ENCODE measurements around the gene SDHAF2. TPM values are rescaled to one million over a fixed set of nuclear protein-coding genes. Genes with fewer than 3 reads are reported as not detected.
"Not testable (repeated sequence)": the region's sequence is repeated elsewhere in the genome, so short reads cannot be mapped to it uniquely, and the experiment has no call there.

SDHAF2 gene
- total RNA-seq, 1 donor, result 60.6 TPM

- DNase-seq (ENCODE audit: low read depth in 2 of 3, low spot score in 2 of 3), result no peak
Measured at GRCh38 chr11:61474013-61474643, 44.2 kb downstream of the SDHAF2 start.

DNA sequence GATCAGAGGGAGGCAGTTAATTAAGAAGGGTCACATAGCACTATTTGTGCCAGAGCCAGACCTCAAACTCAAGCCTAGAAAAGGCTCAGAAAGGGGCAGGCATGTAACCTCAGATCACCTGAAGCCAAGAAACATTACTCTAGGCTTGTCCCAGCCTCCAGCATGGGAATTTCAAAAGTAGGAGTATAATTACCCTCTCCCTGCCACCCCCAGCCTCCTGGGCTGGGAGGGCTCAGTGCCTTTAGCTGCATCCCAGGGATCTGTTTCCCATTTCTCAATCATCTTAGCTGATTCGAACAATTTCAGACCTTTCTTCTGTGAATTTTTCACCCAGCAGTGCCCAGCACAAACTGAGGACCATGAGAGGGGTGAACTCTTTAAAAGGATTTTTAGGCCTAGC is 45.5 kb downstream of the SDHAF2 start:
- no peak for DNase-seq (ENCODE audit: low read depth in 2 of 3, low spot score in 2 of 3)

DNA sequence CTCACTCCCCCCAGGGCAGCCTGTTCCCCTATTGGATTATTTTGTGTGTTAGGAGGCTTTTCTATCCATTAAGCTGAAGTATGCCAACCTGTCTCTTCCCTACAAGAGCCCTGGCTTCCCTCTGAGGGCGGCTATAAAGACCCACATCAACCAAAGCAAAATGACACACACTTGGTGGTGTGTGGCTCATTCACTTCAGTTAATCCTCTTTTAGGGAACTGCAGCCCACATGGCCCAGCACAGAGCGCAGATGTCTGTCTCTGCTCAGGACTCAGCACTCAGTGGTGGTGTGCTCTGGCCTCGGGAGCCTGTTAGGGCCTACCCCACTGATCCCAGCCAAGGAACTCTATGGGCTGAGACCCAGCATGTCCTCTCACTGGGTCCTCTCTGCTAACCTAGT is 46.4 kb downstream of the SDHAF2 start:
- no peak for DNase-seq (ENCODE audit: low read depth in 2 of 3, low spot score in 2 of 3)

DNA sequence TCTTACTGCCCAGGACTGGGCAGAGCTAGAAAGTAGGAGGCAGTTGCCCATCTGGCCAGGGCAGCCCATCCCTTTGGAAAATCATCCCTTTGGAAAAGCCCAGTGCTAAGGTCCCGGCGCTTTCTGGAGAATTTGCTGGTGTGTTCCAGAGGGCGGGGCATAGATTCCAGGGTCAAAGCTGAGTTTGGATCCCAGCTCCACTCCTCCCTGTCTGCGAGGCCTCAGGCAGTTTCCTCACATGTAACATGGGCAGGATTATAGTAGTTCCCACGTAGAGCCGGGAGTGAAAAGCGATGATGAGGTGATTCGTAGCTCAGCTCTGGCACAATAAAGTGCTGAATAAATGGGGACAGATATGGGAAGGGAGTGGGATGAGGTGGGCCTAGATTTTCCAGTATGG is 47.2 kb downstream of the SDHAF2 start:
- no peak for DNase-seq (ENCODE audit: low read depth in 2 of 3, low spot score in 2 of 3)

DNA sequence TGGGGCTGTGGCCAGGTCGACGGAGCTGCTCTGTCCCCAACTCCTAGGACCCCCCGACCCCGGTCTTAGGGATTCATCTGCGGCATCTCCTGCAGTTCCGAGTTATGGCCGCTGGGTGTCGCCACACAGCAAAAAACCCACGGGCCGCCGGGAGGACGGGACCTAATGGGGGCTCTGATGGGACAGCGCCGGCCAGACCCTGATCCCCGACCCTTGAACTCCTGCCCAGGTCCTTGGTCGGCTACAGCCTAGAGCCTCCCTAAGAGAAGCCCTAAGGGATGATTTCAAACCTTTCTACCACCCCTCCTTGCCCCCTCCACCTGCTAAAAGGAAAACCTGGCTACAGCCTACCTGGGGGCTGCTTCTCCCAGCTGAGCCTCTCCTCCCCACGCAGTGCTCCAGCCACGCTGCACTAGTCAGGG is 47.8 kb downstream of the SDHAF2 start:
- peak; percentile 27 to 58 (median 34) for DNase-seq (ENCODE audit: low read depth in 2 of 3, low spot score in 2 of 3)

- DNase-seq (ENCODE audit: low read depth in 2 of 3, low spot score in 2 of 3), result not testable (repeated sequence)
Measured at GRCh38 chr11:61479360-61480058, 49.6 kb downstream of the SDHAF2 start.

GRCh38 chr11:61480261-61480993 is 50.5 kb downstream of the SDHAF2 start:
- no peak for DNase-seq (ENCODE audit: low read depth in 2 of 3, low spot score in 2 of 3)

GRCh38 chr11:61480994-61481335 is 51.0 kb downstream of the SDHAF2 start:
- peak in 2 of 3 donors; percentile 12 to 28 for DNase-seq (ENCODE audit: low read depth in 2 of 3, low spot score in 2 of 3)

- no peak for DNase-seq (ENCODE audit: low read depth in 2 of 3, low spot score in 2 of 3)
Measured at GRCh38 chr11:61481806-61482205, 51.9 kb downstream of the SDHAF2 start.

GRCh38 chr11:61482513-61482912 is 52.6 kb downstream of the SDHAF2 start:
- no peak for DNase-seq (ENCODE audit: low read depth in 2 of 3, low spot score in 2 of 3)

DNA sequence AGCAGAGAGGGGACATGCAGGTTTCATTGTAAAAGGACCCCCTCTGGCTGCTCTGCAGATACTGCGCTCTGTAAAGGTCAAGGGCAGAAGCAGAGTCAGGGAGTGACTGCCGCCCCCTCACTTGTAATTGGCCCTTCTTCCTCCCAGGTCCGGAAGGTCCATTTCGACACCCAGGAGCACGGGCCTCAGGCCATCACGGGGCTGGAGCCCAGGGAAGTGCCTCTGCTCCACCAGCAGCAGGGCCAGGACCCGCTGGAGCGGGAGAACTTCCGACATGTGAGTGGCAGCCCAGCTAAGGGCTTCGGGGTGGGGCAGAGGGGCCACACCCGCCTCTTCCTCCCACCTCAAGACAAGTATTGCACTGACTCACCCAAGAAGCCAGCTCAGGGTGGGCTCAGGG is 54.6 kb downstream of the SDHAF2 start:
- DNase-seq (ENCODE audit: low read depth in 2 of 3, low spot score in 2 of 3), result no peak

- DNase-seq (ENCODE audit: low read depth in 2 of 3, low spot score in 2 of 3), result no peak
Measured at GRCh38 chr11:61485080-61485479, 55.2 kb downstream of the SDHAF2 start.

- DNase-seq (ENCODE audit: low read depth in 2 of 3, low spot score in 2 of 3), result no peak
Measured at GRCh38 chr11:61486011-61486620, 56.2 kb downstream of the SDHAF2 start.

- DNase-seq (ENCODE audit: low read depth in 2 of 3, low spot score in 2 of 3), result no peak
Measured at GRCh38 chr11:61486779-61487178, 56.9 kb downstream of the SDHAF2 start.

GRCh38 chr11:61487342-61488025 is 57.6 kb downstream of the SDHAF2 start:
- DNase-seq (ENCODE audit: low read depth in 2 of 3, low spot score in 2 of 3), result no peak

DNA sequence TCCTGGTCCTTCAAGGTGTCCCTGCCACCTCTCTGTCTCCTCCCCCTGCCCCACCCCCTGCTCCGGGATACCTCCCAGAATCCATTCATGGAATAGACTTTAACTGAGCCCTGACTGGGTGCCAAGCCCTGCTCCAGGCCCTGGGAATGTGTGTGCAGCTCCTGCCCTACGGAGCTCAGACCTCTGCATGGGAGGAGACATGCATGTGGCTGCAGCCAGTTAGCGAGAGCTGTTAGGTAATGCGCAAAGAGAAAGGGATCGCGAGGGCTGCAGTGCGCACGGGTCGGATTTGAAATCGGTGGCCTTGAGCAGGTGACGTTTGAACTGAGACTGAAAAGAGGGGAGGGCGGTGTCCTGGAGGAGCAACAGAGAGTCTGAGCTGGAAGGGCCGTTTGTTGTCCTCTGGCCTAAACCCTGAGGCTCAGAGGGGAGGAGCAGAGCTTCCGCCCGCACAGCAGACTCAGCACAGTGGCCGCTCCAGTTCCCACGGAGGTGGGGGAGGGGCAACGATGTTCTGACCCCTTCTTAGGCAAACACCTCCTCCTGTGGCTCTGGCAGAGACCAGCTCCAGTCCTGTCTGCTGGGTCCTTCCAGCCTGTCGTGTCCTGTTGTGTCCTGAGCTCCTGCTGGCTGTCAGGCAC is 58.8 kb downstream of the SDHAF2 start:
- no peak for DNase-seq (ENCODE audit: low read depth in 2 of 3, low spot score in 2 of 3)

DNA sequence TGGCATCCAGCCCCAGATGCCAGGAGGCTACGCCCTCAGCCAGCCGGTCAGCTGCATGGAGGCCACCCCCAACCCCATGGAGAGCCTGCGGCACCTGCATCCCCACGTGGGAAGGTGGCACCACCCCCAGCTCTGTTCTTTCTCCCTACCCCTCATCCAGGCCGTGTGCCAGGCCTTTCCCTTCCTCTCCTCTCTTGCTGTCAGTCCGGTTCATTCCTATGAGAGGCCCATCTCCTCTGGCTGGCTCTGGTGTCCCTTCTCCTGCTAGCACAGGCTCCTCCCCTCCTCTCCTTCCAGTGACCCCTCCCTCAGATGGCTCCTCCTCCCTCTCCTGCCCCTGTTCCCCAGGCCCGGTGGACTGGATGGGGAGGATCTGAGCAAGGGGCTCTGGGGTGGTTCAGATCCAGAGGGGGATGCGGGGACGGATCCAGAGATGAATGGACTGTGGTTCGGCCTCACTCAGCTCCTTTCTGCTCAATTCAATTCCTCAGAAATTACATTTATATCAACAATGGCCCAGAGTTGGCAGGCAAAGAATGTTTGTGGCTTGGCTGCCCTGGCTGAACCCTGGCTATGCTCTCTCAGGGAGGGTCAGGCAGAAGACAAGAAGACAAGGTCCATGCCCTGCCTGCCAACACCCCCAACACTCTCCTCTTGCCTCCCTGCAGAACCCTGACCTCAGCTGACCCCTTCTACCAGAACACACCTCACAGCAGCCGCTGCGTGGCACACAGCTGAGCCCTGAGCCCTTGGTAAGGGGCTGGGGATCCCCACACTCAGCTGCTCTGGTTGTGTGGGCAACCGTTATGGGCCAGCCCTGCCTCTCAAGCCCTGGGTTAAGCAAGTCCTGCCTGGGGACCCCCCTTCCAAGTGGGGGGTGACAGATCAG is 60.2 kb downstream of the SDHAF2 start:
- no peak for DNase-seq (ENCODE audit: low read depth in 2 of 3, low spot score in 2 of 3)

GRCh38 chr11:61491736-61492395 is 61.9 kb downstream of the SDHAF2 start:
- DNase-seq (ENCODE audit: low read depth in 2 of 3, low spot score in 2 of 3), result no peak

GRCh38 chr11:61494381-61494961 is 64.5 kb downstream of the SDHAF2 start:
- DNase-seq (ENCODE audit: low read depth in 2 of 3, low spot score in 2 of 3), result no peak

Data from hematopoietic multipotent progenitor cell (in vitro differentiated cells).